GM13977 (cell line): ENCODE data around the gene ZCCHC24.
A peak's percentile ranks its signal among the peaks of the same experiment; 100 is the strongest.

Experiments used
- DNase-seq: peaks from one replicate; pipeline ENCODE4 v3.0.0; 2012; ENCODE audit warnings: low spot score
- CTCF ChIP-seq: IDR thresholded peaks from 2 replicates; pipeline ENCODE4 v1.5.1; 2012; ENCODE audit warnings: mild to moderate bottlenecking, control low read depth; ENCODE audit not compliant: insufficient read depth; ENCODE audit errors: extremely low read depth, missing control alignments
- in situ Hi-C: fragments of 300-500 bp; cut with MboI; formaldehyde crosslinking; loops from one replicate; pipeline ENCODE4 v1.12.0; 2022; ENCODE audit warnings: low sequenced_read_pairs, low pct_unique_long_range_greater_than_20kb, mixed read lengths, inconsistent platforms; ENCODE audit not compliant: unreplicated experiment

Gene ZCCHC24

DNA sequence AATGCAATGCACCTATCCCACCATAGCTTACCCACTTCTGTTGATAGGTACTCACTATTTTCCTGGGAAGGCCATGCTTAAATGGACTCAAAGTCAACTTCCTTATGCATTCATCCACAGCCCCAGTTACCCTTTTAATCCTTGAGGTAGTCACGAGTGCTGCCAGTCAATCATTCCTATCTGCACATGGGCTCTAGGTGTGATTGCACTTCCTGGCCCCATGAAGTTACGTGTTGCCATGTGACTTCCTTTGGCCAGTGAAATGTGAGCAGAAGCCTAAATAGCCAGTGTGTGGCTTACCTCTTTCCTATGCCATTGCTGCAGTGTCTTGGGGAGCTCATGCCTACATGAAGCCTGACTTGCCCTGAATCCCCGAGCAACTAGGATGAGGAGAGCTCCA is 43.4 kb upstream of the ZCCHC24 start:
- in situ Hi-C loops = no loop called here

GRCh38 chr10:79488336-79488735 is 42.9 kb upstream of the ZCCHC24 start:
- in situ Hi-C loops = no loop called here
- TF ChIP-seq CTCF = no peak
- DNase-seq = no peak

More for the DNA sequence above, 43.4 kb upstream of the ZCCHC24 start:
- DNase-seq = no peak
- no peak for TF ChIP-seq CTCF

GRCh38 chr10:79487296-79488194 is 42.1 kb upstream of the ZCCHC24 start:
- DNase-seq = peak; percentile 71
- in situ Hi-C loops = no loop called here
- peak; percentile 71 for TF ChIP-seq CTCF

- in situ Hi-C loops = no loop called here
- no peak for TF ChIP-seq CTCF
- no peak for DNase-seq
Measured at GRCh38 chr10:79484476-79484875, 39.1 kb upstream of the ZCCHC24 start.

DNA sequence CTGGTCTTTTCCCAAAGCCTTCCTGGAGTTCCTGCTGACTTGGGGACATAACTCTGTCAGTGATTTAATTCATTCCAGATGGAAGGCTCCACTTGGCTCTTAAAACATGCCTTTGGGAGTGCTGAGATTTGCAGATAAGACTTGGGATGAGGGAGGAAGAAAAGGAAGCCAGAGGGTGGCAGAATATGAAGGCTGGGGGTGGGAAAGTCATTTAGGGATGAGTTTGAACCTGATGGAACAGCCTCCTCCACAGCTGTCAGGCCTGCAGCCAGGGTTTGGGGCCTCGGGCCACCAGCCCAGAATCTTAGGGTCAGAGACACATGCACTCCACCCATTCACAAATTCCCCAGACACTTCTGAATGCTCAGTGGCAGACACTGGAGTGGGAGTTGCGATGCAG is 38.5 kb upstream of the ZCCHC24 start:
- in situ Hi-C loops = no loop called here
- TF ChIP-seq CTCF = no peak
- no peak for DNase-seq

DNA sequence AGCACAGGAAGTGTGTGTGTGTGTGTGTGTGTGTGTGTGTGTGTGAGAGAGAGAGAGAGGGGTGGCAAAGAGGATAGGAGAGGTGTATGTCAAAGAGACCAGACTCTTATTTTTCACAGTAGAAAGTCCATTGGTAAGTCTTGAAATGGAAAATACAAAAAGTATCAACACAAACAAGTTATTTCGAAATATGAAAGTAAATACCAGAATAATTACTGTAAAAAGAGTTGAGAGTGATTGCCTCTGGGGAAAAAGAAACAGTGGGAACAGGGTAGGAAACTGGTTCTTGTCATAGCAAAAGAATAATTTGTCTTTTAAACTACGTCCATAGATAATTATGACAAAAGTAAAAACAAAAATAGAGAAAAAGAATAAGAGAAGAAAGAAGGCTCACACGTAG is 37.9 kb upstream of the ZCCHC24 start:
- no peak for DNase-seq
- in situ Hi-C loops = no loop called here
- no peak for TF ChIP-seq CTCF
